Hematopoietic multipotent progenitor cell treated with erythropoietin and hydrocortisone succinate and interleukin-3 and kit ligand, for 17 days (in vitro differentiated cells): Measurements from ENCODE around the gene TSPAN8.
"Not testable (repeated sequence)": the region's sequence is repeated elsewhere in the genome, so short reads cannot be mapped to it uniquely, and the experiment has no call there.

ENCODE experiments used
- DNase-seq: peaks from one replicate; pipeline ENCODE4 v3.0.0-alpha.2; 2015; ENCODE audit warnings: low spot score

Gene TSPAN8

GRCh38 chr12:71157601-71158233, at the start of gene TSPAN8:
TSS of gene TSPAN8 (minus strand) at chr12:71157999. CDS start at chr12:71157678, 321 bp downstream.
- no peak for DNase-seq

GRCh38 chr12:71201136-71201679, 43.4 kb upstream of the TSPAN8 start:
- no peak for DNase-seq

- no peak for DNase-seq
These were observed 42.9 kb upstream of the TSPAN8 start for GRCh38 chr12:71200706-71201105.

- no peak for DNase-seq
These were observed 39.7 kb upstream of the TSPAN8 start for GRCh38 chr12:71197460-71197859.

- DNase-seq: no peak
These were observed 37.6 kb upstream of the TSPAN8 start for GRCh38 chr12:71195338-71195896.

GRCh38 chr12:71194657-71195056, 36.9 kb upstream of the TSPAN8 start:
- DNase-seq: no peak

- no peak for DNase-seq
These were observed 35.2 kb upstream of the TSPAN8 start for GRCh38 chr12:71193041-71193440.

GRCh38 chr12:71191509-71192196, 33.9 kb upstream of the TSPAN8 start:
- DNase-seq: no peak

GRCh38 chr12:71190822-71191221, 33.0 kb upstream of the TSPAN8 start:
- DNase-seq: no peak

GRCh38 chr12:71187379-71187778, 29.6 kb upstream of the TSPAN8 start:
- DNase-seq: no peak

GRCh38 chr12:71186571-71187288, 28.9 kb upstream of the TSPAN8 start:
- DNase-seq: no peak

- no peak for DNase-seq
These were observed 26.0 kb upstream of the TSPAN8 start for GRCh38 chr12:71183846-71184245.

- no peak for DNase-seq
These were observed 25.2 kb upstream of the TSPAN8 start for GRCh38 chr12:71183018-71183417.

GRCh38 chr12:71178162-71178561, 20.4 kb upstream of the TSPAN8 start:
- no peak for DNase-seq

GRCh38 chr12:71174825-71175224, 17.0 kb upstream of the TSPAN8 start:
- no peak for DNase-seq

GRCh38 chr12:71174146-71174545, 16.3 kb upstream of the TSPAN8 start:
- no peak for DNase-seq

GRCh38 chr12:71170456-71170855, 12.7 kb upstream of the TSPAN8 start:
- DNase-seq: no peak

GRCh38 chr12:71169286-71169685, 11.5 kb upstream of the TSPAN8 start:
- no peak for DNase-seq

- DNase-seq: no peak
These were observed 9.2 kb upstream of the TSPAN8 start for GRCh38 chr12:71166862-71167496.

- no peak for DNase-seq
These were observed 8.5 kb upstream of the TSPAN8 start for GRCh38 chr12:71166280-71166679.

- not testable (repeated sequence) for DNase-seq
These were observed 8.0 kb upstream of the TSPAN8 start for GRCh38 chr12:71165780-71166179.

GRCh38 chr12:71164568-71165197, 6.9 kb upstream of the TSPAN8 start:
- DNase-seq: no peak
